ENCODE data around the gene TMEM108.

TMEM108 gene

GRCh38 chr3:133394561-133395311, 356.5 kb downstream of the TMEM108 start:
- no peaks in the 10 kb centered on the region for H3K36me3 ChIP-seq
- no peak for DNase-seq

GRCh38 chr3:133396906-133397305, 358.7 kb downstream of the TMEM108 start:
- H3K4me1 ChIP-seq = no peaks in the 10 kb centered on the region
- no peaks in the 10 kb centered on the region for H3K27me3 ChIP-seq
- intact Hi-C loops (cut with DNase I; ENCODE audit: low total_unique reads) = no loop called here
- no peak overlapping the region for H3K4me3 ChIP-seq
- H3K27ac ChIP-seq = no peak overlapping the region
- H3K9me3 ChIP-seq = no peaks in the 10 kb centered on the region
- no peak for TF ChIP-seq CTCF (IDR thresholded peaks at IDR 0.05)
- H3K36me3 ChIP-seq = no peaks in the 10 kb centered on the region
- DNase-seq = no peak

More at GRCh38 chr3:133394561-133395311, 356.5 kb downstream of the TMEM108 start:
- H3K9me3 ChIP-seq = no peaks in the 10 kb centered on the region
- no peaks in the 10 kb centered on the region for H3K4me1 ChIP-seq
- no peak for TF ChIP-seq CTCF (IDR thresholded peaks at IDR 0.05)
- H3K27me3 ChIP-seq = no peaks in the 10 kb centered on the region
- no peak overlapping the region for H3K27ac ChIP-seq
- intact Hi-C loops (cut with DNase I; ENCODE audit: low total_unique reads) = no loop called here
- no peak overlapping the region for H3K4me3 ChIP-seq

- H3K27ac ChIP-seq = no peak within 1 kb of the TSS
- TF ChIP-seq CTCF (IDR thresholded peaks at IDR 0.05) = no peak
Observed at GRCh38 chr3:133400006-133400515, 361.9 kb downstream of the TMEM108 start, which contains the start of gene BFSP2. Gene BFSP2 (plus strand): TSS chr3:133400056. CDS start chr3:133400084, 28 bp downstream.

DNA sequence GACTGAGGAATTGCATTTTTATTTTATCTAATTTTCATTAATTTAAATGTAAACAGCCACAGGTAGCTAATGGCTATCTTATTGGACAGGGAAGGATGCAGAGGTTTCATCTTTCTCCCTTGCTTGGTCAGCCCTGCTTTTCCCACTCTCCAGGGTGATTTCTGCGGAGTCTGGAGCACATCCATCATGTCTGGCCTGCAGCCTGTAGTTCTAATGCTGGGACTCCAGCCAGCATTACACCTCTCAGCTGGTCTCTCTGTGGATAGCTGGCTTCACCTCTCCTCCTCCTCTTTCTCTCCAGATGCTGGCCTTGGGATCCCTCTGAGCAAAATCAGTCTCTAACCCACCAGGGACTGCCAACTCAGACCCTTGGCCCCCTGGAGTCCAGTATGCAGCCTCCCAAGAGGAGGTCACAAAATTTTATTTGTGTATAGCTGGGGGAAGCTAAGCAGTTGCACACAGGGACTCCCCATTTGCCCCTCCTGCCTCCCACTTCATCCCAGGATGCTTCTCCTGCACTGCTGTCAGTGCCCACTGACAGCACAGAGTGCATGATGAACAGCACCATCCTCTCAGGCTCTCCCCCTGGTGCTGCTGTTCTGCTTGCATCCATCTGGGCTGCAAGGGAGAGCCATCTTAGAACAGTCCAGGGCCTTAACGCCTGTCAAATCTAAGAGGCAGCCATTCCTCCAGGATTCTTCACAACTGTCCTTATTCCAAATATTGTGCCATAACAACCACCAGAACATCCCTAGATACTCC, 363.4 kb downstream of the TMEM108 start:
- Histone ChIP-seq H3K27me3 (peaks cover 0 to 7% of the 10 kb centered on the region in 2 donors), H3K9me3 (no peaks in the 10 kb centered on the region), H3K4me1 (no peaks in the 10 kb centered on the region), H3K36me3 (no peaks in the 10 kb centered on the region), H3K4me3 (no peak overlapping the region), H3K27ac (no peak overlapping the region)
- intact Hi-C loops (cut with DNase I; ENCODE audit: low total_unique reads) = no loop called here
- no peak for TF ChIP-seq CTCF (IDR thresholded peaks at IDR 0.05)
- DNase-seq = no peak

More at GRCh38 chr3:133400006-133400515, 361.9 kb downstream of the TMEM108 start, which contains the start of gene BFSP2:
- intact Hi-C loops (cut with DNase I; ENCODE audit: low total_unique reads) = no loop called here
- Histone ChIP-seq H3K36me3 (no peaks in the 10 kb centered on the region), H3K9me3 (no peaks in the 10 kb centered on the region), H3K4me3 (no peak within 1 kb of the TSS), H3K4me1 (no peaks in the 10 kb centered on the region), H3K27me3 (peaks cover 0 to 5% of the 10 kb centered on the region in 2 donors)
- no peak for DNase-seq

DNA sequence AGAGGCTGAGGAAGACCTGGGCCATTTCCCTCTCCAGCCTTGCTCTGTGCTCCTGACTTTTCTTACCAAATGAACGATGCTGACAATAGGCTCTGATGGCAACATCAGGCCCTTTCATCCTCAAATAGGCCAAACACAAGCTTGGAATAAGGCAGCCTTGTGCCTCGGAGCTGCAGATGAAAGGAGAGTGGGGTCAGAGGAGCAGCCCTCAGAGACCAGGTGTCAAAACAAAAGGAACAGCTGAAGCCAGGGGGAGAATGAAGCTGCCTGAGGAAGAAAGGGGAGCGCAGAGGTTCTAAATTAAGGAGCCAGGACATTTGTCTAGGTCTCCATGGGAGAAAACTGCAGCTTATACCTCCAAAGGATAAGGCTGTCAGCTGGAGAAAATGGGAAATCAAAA, 366.7 kb downstream of the TMEM108 start:
- Histone ChIP-seq H3K4me1 (no peaks in the 10 kb centered on the region), H3K9me3 (no peaks in the 10 kb centered on the region), H3K27ac (no peak overlapping the region), H3K36me3 (no peaks in the 10 kb centered on the region), H3K4me3 (no peak overlapping the region), H3K27me3 (peaks cover 0 to 13% of the 10 kb centered on the region in 2 donors)
- no peak for DNase-seq
- TF ChIP-seq CTCF (IDR thresholded peaks at IDR 0.05) = no peak
- intact Hi-C loops (cut with DNase I; ENCODE audit: low total_unique reads) = no loop called here

All from tibial artery (tissue), 4 donors.